Endodermal cell (in vitro differentiated cells): Measurements from ENCODE around the gene TCOF1. TPM values are rescaled to one million over a fixed set of nuclear protein-coding genes. Genes with fewer than 3 reads are reported as not detected.

Experiments
- DNase-seq: peaks from one replicate; pipeline ENCODE4 v3.0.0-alpha.2; 2017
- H3K27ac ChIP-seq: 2 replicates; pipeline ENCODE4 v1.5.1; 2013; ENCODE audit warnings: mild to moderate bottlenecking, low read depth, low read length, moderate library complexity
- H3K27me3 ChIP-seq: 2 replicates; pipeline ENCODE4 v1.6.1; 2013; ENCODE audit warnings: mild to moderate bottlenecking, low read length, moderate library complexity; ENCODE audit not compliant: insufficient read depth, control insufficient read depth, poor library complexity, severe bottlenecking
- H3K36me3 ChIP-seq: 2 replicates; pipeline ENCODE4 v1.7.0; 2013; ENCODE audit warnings: mild to moderate bottlenecking, low read length, moderate library complexity; ENCODE audit not compliant: control insufficient read depth, insufficient read depth
- H3K4me1 ChIP-seq: one replicate; pipeline ENCODE4 v1.7.0; 2013; ENCODE audit warnings: low read length; ENCODE audit not compliant: control insufficient read depth, insufficient read depth
- H3K4me3 ChIP-seq: 2 replicates; pipeline ENCODE4 v1.5.1; 2013; ENCODE audit warnings: mild to moderate bottlenecking, low read length, moderate library complexity
- H3K9ac ChIP-seq: 2 replicates; pipeline ENCODE4 v1.6.1; 2013; ENCODE audit warnings: mild to moderate bottlenecking, low read length, moderate library complexity; ENCODE audit not compliant: poor library complexity, severe bottlenecking; ENCODE audit errors: extremely low read depth
- H3K9me3 ChIP-seq: 2 replicates; pipeline ENCODE4 v1.6.1; 2013; ENCODE audit warnings: mild to moderate bottlenecking, low read length, moderate library complexity; ENCODE audit not compliant: control insufficient read depth
- H3K27ac Mint-ChIP-seq: 2 replicates; pipeline ENCODE4 v1.8.0; 2020; ENCODE audit warnings: mixed read lengths
- H3K27me3 Mint-ChIP-seq: 2 replicates; pipeline ENCODE4 v1.8.0; 2021; ENCODE audit warnings: mild to moderate bottlenecking, mixed read lengths; ENCODE audit not compliant: insufficient read depth
- H3K36me3 Mint-ChIP-seq: 2 replicates; pipeline ENCODE4 v1.8.0; 2020; ENCODE audit warnings: low read depth, mixed read lengths
- H3K4me1 Mint-ChIP-seq: 2 replicates; pipeline ENCODE4 v1.8.0; 2020; ENCODE audit warnings: mixed read lengths
- H3K4me3 Mint-ChIP-seq: 2 replicates; pipeline ENCODE4 v1.8.0; 2020; ENCODE audit warnings: mild to moderate bottlenecking, moderate library complexity, mixed read lengths
- H3K9me3 Mint-ChIP-seq: 2 replicates; pipeline ENCODE4 v1.8.0; 2020; ENCODE audit warnings: mild to moderate bottlenecking, mixed read lengths
- WGBS, 2 experiments: methylation state at CpG; one replicate each; pipeline versions ENCODE4 v1.1.5 to v1.1.7; 2013; ENCODE audit warnings: missing lambda C conversion rate in 2 of 2, mixed read lengths in 1 of 2; ENCODE audit not compliant: insufficient coverage in 1 of 2, insufficient read length in 1 of 2; 5-methylcytosine and 5-hydroxymethylcytosine counted together
- total RNA-seq, 2 donors: library from RNA; stranded (reverse); fragmentation: NEBNext Ultra II Directional in 1 of 2; extraction: Animal tissue kit (Norgen Biotek cat#: 25700) in 1 of 2; gene quantifications; 2 replicates in 1 of 2; 3 replicates in 1 of 2; pipeline ENCODE4 v1.2.1, GENCODE V29; 2021
- TF ChIP-seq, protein P1 (sequence below): fragments of 200-600 bp; sonication (generic); conservative IDR thresholded peaks from 2 replicates; pipeline ENCODE4 v1.5.0; 2021; ENCODE audit warnings: antibody characterized with exemption, mild to moderate bottlenecking

Gene TCOF1
- total RNA-seq, 2 donors from 2014 or later: 88.8 to 107 TPM

DNA sequence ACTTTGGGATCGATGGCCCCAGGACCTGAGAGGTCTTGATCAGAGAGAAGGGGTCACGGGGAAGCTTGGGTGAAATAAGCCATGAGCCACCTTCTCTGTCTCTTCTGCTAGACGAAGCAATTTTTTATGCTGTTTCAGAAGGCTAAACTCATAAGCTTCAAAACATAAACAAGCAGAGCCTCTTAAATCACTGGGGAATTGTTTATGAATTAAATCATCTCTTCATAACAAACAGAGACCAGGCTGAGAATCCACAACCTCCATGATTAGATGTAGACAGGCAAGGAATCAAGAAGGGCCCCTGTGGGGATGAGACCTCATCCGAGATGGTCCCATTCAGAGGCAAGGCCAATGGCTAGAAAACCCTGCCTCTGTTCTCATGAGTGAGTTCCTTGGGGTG is 21.7 kb upstream of the TCOF1 start:
- no peak overlapping the region for H3K9ac ChIP-seq
- H3K4me3 ChIP-seq: no peak overlapping the region
- TF ChIP-seq, protein P1, sequence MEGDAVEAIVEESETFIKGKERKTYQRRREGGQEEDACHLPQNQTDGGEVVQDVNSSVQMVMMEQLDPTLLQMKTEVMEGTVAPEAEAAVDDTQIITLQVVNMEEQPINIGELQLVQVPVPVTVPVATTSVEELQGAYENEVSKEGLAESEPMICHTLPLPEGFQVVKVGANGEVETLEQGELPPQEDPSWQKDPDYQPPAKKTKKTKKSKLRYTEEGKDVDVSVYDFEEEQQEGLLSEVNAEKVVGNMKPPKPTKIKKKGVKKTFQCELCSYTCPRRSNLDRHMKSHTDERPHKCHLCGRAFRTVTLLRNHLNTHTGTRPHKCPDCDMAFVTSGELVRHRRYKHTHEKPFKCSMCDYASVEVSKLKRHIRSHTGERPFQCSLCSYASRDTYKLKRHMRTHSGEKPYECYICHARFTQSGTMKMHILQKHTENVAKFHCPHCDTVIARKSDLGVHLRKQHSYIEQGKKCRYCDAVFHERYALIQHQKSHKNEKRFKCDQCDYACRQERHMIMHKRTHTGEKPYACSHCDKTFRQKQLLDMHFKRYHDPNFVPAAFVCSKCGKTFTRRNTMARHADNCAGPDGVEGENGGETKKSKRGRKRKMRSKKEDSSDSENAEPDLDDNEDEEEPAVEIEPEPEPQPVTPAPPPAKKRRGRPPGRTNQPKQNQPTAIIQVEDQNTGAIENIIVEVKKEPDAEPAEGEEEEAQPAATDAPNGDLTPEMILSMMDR: no peak
- Mint-ChIP-seq H3K4me1 (peaks cover 9% of the 10 kb centered on the region), H3K36me3 (no peaks in the 10 kb centered on the region), H3K9me3 (no peaks in the 10 kb centered on the region), H3K4me3 (no peak overlapping the region), H3K27ac (no peak overlapping the region), H3K27me3 (no peaks in the 10 kb centered on the region)
- H3K36me3 ChIP-seq: no peaks in the 10 kb centered on the region
- H3K4me1 ChIP-seq: peaks cover 11% of the 10 kb centered on the region
- no peaks in the 10 kb centered on the region for H3K27me3 ChIP-seq
- 90 to 91% methylated on average over 3 to 4 of the region's 4 CpGs for WGBS, 2 experiments
- H3K27ac ChIP-seq: no peak overlapping the region
- no peak for DNase-seq
- H3K9me3 ChIP-seq: no peaks in the 10 kb centered on the region

DNA sequence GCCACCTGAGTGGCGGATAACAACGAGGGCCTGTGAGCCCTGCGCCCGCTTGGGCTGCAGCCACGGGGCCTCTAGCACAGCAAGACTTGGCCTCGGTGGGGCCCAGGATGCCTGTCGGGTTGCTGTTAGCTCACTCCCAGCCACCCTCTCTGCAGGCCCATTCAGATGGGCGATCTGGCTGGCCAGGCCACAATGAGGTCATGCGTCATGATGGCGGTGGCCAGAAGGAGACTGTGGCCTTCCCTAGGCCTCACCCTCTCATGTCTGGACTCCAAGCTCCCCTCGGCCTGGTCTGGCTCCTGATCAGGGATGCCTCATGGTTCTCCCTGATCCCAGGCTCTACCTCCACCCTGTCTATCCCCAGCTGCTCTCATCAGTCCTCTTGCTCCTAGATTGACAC is 19.0 kb upstream of the TCOF1 start:
- Mint-ChIP-seq H3K27me3 (no peaks in the 10 kb centered on the region), H3K9me3 (no peaks in the 10 kb centered on the region), H3K4me3 (no peak overlapping the region), H3K27ac (no peak overlapping the region), H3K4me1 (peaks cover 9% of the 10 kb centered on the region), H3K36me3 (no peaks in the 10 kb centered on the region)
- no peaks in the 10 kb centered on the region for H3K27me3 ChIP-seq
- H3K9me3 ChIP-seq: no peaks in the 10 kb centered on the region
- DNase-seq: no peak
- H3K4me3 ChIP-seq: no peak overlapping the region
- no peak overlapping the region for H3K9ac ChIP-seq
- 96 to 98% methylated on average over 8 to 11 of the region's 11 CpGs for WGBS, 2 experiments
- H3K36me3 ChIP-seq: no peaks in the 10 kb centered on the region
- TF ChIP-seq, protein P1: no peak
- H3K27ac ChIP-seq: no peak overlapping the region
- H3K4me1 ChIP-seq: peaks cover 11% of the 10 kb centered on the region

DNA sequence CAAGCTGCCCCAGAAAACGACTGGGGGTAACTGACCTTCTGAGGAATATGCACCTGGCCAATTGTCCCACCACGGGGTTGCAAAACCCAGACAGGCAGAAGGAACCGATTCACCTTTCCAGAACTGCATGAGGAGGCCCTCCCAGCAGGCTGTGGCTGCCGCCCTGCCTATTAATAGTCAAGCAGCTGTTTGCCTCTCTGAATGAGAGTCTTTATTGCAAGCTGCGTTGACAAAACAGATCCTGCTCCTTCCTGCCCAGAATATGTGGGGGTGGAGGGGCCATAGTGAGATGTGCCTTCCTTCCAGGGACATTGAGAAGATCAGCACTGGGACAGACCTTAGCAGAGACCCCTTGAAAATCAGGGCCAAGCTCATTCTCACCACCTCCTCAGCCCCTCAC is 18.3 kb upstream of the TCOF1 start:
- DNase-seq: no peak
- Mint-ChIP-seq H3K4me1 (peaks cover 9% of the 10 kb centered on the region), H3K36me3 (no peaks in the 10 kb centered on the region), H3K27me3 (no peaks in the 10 kb centered on the region), H3K9me3 (no peaks in the 10 kb centered on the region), H3K4me3 (no peak overlapping the region), H3K27ac (no peak overlapping the region)
- Histone ChIP-seq H3K27me3 (no peaks in the 10 kb centered on the region), H3K9ac (no peak overlapping the region), H3K4me1 (peaks cover 11% of the 10 kb centered on the region), H3K9me3 (no peaks in the 10 kb centered on the region), H3K4me3 (no peak overlapping the region), H3K27ac (no peak overlapping the region), H3K36me3 (no peaks in the 10 kb centered on the region)
- TF ChIP-seq, protein P1: no peak
- WGBS, 2 experiments: 71 to 77% methylated on average over 5 of the region's 5 CpGs
